22Rv1 (cell line): ENCODE data around the gene ATRNL1.
"Not testable (repeated sequence)": the region's sequence is repeated elsewhere in the genome, so short reads cannot be mapped to it uniquely, and the experiment has no call there.

Experiments
- H3K27ac ChIP-seq: fragments of 450-650 bp; 2 replicates; pipeline ENCODE4 v1.5.1; 2017
- CTCF ChIP-seq: fragments of 450-650 bp; IDR thresholded peaks from 2 replicates; pipeline ENCODE4 v1.5.1; 2017; ENCODE audit warnings: mild to moderate bottlenecking
- ZFX ChIP-seq: fragments of 450-650 bp; IDR thresholded peaks from 2 replicates; pipeline ENCODE4 v1.6.1; 2017; ENCODE audit warnings: antibody characterized with exemption, borderline replicate concordance

ATRNL1 gene

GRCh38 chr10:115091161-115091560 lies 2.0 kb upstream of the ATRNL1 start:
- no peak overlapping the region for H3K27ac ChIP-seq
- no peak for TF ChIP-seq CTCF
- TF ChIP-seq ZFX = no peak

GRCh38 chr10:115092258-115092554 lies 959 bp upstream of the ATRNL1 start:
- H3K27ac ChIP-seq = no peak overlapping the region
- no peak for TF ChIP-seq ZFX
- TF ChIP-seq CTCF = no peak

GRCh38 chr10:115092555-115093285 lies 445 bp upstream of the ATRNL1 start:
- H3K27ac ChIP-seq = no peak overlapping the region
- TF ChIP-seq CTCF = no peak
- TF ChIP-seq ZFX = no peak

GRCh38 chr10:115093776-115094408 lies 727 bp downstream of the ATRNL1 start:
- H3K27ac ChIP-seq = no peak overlapping the region
- TF ChIP-seq CTCF (peak; percentile 73), ZFX (no peak)

GRCh38 chr10:115094416-115095140 lies 1.4 kb downstream of the ATRNL1 start:
- H3K27ac ChIP-seq = no peak overlapping the region
- TF ChIP-seq ZFX (no peak), CTCF (no peak)

- TF ChIP-seq CTCF (no peak), ZFX (no peak)
Measured at GRCh38 chr10:115095758-115096157, 2.6 kb downstream of the ATRNL1 start.

GRCh38 chr10:115103700-115104099 lies 10.5 kb downstream of the ATRNL1 start:
- TF ChIP-seq ZFX (no peak), CTCF (no peak)
- H3K27ac ChIP-seq = no peak overlapping the region

More at GRCh38 chr10:115095758-115096157, 2.6 kb downstream of the ATRNL1 start:
- H3K27ac ChIP-seq = no peak overlapping the region

GRCh38 chr10:115105411-115105810 lies 12.2 kb downstream of the ATRNL1 start:
- not testable (repeated sequence) for H3K27ac ChIP-seq
